ENCODE results near the gene RSU1.

GRCh38 chr10:16735671-16736070, 81.6 kb downstream of the RSU1 start:
- no peak for TF ChIP-seq CTCF (IDR thresholded peaks at IDR 0.05)
- TF ChIP-seq POLR2AphosphoS2 (conservative IDR thresholded peaks at IDR 0.05; ENCODE audit: low read length) = no peak
- TF ChIP-seq CHD4 (IDR thresholded peaks at IDR 0.05; ENCODE audit: borderline replicate concordance) = no peak
- TF ChIP-seq MAX (IDR thresholded peaks at IDR 0.05) = no peak
- TF ChIP-seq ZNF302 (CRISPR knock-in tag; IDR thresholded peaks at IDR 0.05) = no peak
- no peak for TF ChIP-seq ZSCAN20 (CRISPR knock-in tag; IDR thresholded peaks at IDR 0.05)

Measured in A549 (cell line).